Keratinocyte (primary cell): Measurements from ENCODE around the gene MAP7D1. TPM values are rescaled to one million over a fixed set of nuclear protein-coding genes. Genes with fewer than 3 reads are reported as not detected.

ENCODE experiments used
- DNase-seq: peaks from one replicate; pipeline ENCODE4 v3.0.0-alpha.2; 2011; ENCODE audit warnings: low read depth, missing footprints, low spot score
- FAIRE-seq: peaks from 2 replicates; lab custom pipeline; 2011; peaks lifted over from hg19 to GRCh38; lab: Jason Lieb, UNC
- H2AFZ ChIP-seq: 2 replicates; pipeline ENCODE4 v1.6.0; 2012; ENCODE audit warnings: low read length, control low read depth, inconsistent platforms; ENCODE audit not compliant: control insufficient read depth
- H3K27ac ChIP-seq: 2 replicates; pipeline ENCODE4 v1.5.1; 2011; ENCODE audit warnings: low read length; ENCODE audit not compliant: control insufficient read depth, insufficient read depth
- H3K27me3 ChIP-seq: 3 replicates; pipeline ENCODE4 v1.6.0; 2011; ENCODE audit warnings: low read length; ENCODE audit not compliant: control insufficient read depth, insufficient read depth; ENCODE audit errors: extremely low read depth
- H3K36me3 ChIP-seq, 2 experiments: 2 replicates in 1 of 2; 3 replicates in 1 of 2; pipeline ENCODE4 v1.5.1; 2011; ENCODE audit warnings: low read length in 2 of 2, mild to moderate bottlenecking in 1 of 2; ENCODE audit not compliant: control insufficient read depth in 2 of 2, insufficient read depth in 2 of 2; ENCODE audit errors: extremely low read depth in 1 of 2
- H3K4me1 ChIP-seq: 3 replicates; pipeline ENCODE4 v1.5.1; 2011; ENCODE audit warnings: low read length; ENCODE audit not compliant: control insufficient read depth, insufficient read depth; ENCODE audit errors: extremely low read depth
- H3K4me2 ChIP-seq: 3 replicates; pipeline ENCODE4 v1.6.0; 2011; ENCODE audit warnings: low read depth, low read length; ENCODE audit not compliant: control insufficient read depth, insufficient read depth; ENCODE audit errors: extremely low read depth
- H3K4me3 ChIP-seq, 3 experiments: fragments of 200-600 bp in 1 of 3; sonication (generic) in 1 of 3; 2 replicates in 2 of 3; 3 replicates in 1 of 3; pipeline ENCODE4 v1.5.1; 2011 to 2016; ENCODE audit warnings: low read length in 3 of 3, mild to moderate bottlenecking in 3 of 3, control low read depth in 2 of 3, inconsistent platforms in 1 of 3, low read depth in 1 of 3, mixed read lengths in 1 of 3, mixed run types in 1 of 3, moderate library complexity in 1 of 3; ENCODE audit not compliant: control insufficient read depth in 2 of 3, insufficient read depth in 2 of 3; ENCODE audit errors: extremely low read depth in 1 of 3
- H3K79me2 ChIP-seq: 2 replicates; pipeline ENCODE4 v1.6.0; 2012; ENCODE audit warnings: low read length; ENCODE audit not compliant: control insufficient read depth, insufficient read depth
- H3K9ac ChIP-seq: 3 replicates; pipeline ENCODE4 v1.6.0; 2011; ENCODE audit warnings: low read length; ENCODE audit not compliant: control insufficient read depth, insufficient read depth; ENCODE audit errors: extremely low read depth
- H3K9me1 ChIP-seq: 3 replicates; pipeline ENCODE4 v1.6.0; 2011; ENCODE audit warnings: low read length; ENCODE audit not compliant: control insufficient read depth, insufficient read depth; ENCODE audit errors: extremely low read depth
- H3K9me3 ChIP-seq: 2 replicates; pipeline ENCODE4 v1.5.1; 2012; ENCODE audit warnings: low read depth, low read length; ENCODE audit not compliant: control insufficient read depth
- H4K20me1 ChIP-seq: 3 replicates; pipeline ENCODE4 v1.6.0; 2011; ENCODE audit warnings: low read length; ENCODE audit not compliant: control insufficient read depth, insufficient read depth; ENCODE audit errors: extremely low read depth
- CTCF ChIP-seq, 3 experiments: IDR thresholded peaks in 1 of 3; conservative IDR thresholded peaks in 1 of 3; optimal IDR thresholded peaks in 1 of 3; 2 replicates in 2 of 3; 3 replicates in 1 of 3; pipeline versions ENCODE3 to v1.5.1; 2011; ENCODE audit warnings: low read length in 3 of 3, mild to moderate bottlenecking in 3 of 3, moderate library complexity in 2 of 3, control low read depth in 1 of 3, inconsistent platforms in 1 of 3; ENCODE audit not compliant: insufficient read depth in 2 of 3; ENCODE audit errors: extremely low read depth in 1 of 3
- EZH2 ChIP-seq: IDR thresholded peaks from one replicate; pipeline ENCODE4 v1.6.1; 2012; ENCODE audit warnings: inconsistent platforms, mild to moderate bottlenecking, low read length, moderate library complexity
- dilution Hi-C: fragments of 300-500 bp; cut with MboI; formaldehyde crosslinking; loops from one replicate; pipeline ENCODE4 v1.7.0; 2020; ENCODE audit warnings: low sequenced_read_pairs; ENCODE audit not compliant: extremely low pct_ligation_motif_present
- polyA plus RNA-seq, 5 experiments: library from polyadenylated mRNA; depleted of rRNA in 3 of 5; stranded (reverse) in 3 of 5; stranded (forward) in 1 of 5; unstranded in 1 of 5; fragments of >200 nt; gene quantifications; 1 replicate in 1 of 5; 2 replicates in 3 of 5; 3 replicates in 1 of 5; pipeline versions ENCODE4 v1.2.1 to v1.2.3, GENCODE V29; 2011 to 2012; ENCODE audit warnings: missing spikeins in 2 of 5, low read depth in 1 of 5, low replicate concordance in 1 of 5

The MAP7D1 gene
- polyA plus RNA-seq, 1 donor (not counting 4 experiments of a cell fraction or from before 2014, with no cell fraction given) = 75.0 TPM

- DNase-seq = no peak
- Histone ChIP-seq H4K20me1 (no peaks in the 10 kb centered on the region), H3K4me1 (peaks cover 21% of the 10 kb centered on the region), H2AFZ (no peak overlapping the region), H3K4me2 (no peak overlapping the region), H3K4me3 (no peak overlapping the region), H3K9me1 (no peaks in the 10 kb centered on the region), H3K27ac (no peak overlapping the region), H3K79me2 (no peaks in the 10 kb centered on the region), H3K9ac (no peak overlapping the region), H3K27me3 (no peaks in the 10 kb centered on the region), H3K9me3 (no peaks in the 10 kb centered on the region), H3K36me3 (no peaks in the 10 kb centered on the region)
- dilution Hi-C loops = no loop called here
- no peak for TF ChIP-seq CTCF (optimal IDR thresholded peaks at IDR 0.05 in 1 of 3, IDR thresholded peaks at IDR 0.05 in 1 of 3, conservative IDR thresholded peaks at IDR 0.05 in 1 of 3; ENCODE audit: extremely low read depth in 1 of 3, insufficient read depth in 2 of 3, low read length in 3 of 3)
- no peak for TF ChIP-seq EZH2
- FAIRE-seq = no peak
Measured at GRCh38 chr1:36204347-36204909, 48.5 kb downstream of the MAP7D1 start.

DNA sequence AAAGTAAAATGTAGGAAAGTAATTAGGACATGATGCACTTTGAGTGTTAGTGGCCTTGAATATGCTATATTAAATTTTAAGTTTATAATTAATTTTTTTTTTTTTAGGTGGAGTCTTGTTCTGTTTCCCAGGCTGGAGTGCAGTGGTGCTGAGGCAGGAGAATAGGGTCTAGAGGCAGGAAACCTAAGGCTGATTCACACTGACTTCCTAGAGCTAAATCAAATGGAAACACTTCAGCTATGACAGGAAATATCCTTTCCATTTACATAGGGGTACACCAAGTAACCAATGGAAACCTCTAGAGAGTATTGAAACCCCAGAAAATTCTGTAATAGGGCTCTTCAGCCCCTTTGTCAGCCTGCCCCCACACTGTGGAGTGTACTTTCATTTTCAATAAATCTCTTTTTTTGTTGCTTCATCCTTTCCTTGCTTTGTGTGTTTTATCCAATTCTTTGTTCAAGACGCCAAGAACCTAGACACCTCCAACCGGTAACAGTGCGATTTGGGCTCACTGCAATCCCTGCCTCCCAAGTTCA is 50.4 kb downstream of the MAP7D1 start:
- Histone ChIP-seq H3K27me3 (no peaks in the 10 kb centered on the region), H3K4me3 (no peak overlapping the region)

More for the DNA sequence above, 50.4 kb downstream of the MAP7D1 start:
- no peak overlapping the region for H3K9ac ChIP-seq
- no peaks in the 10 kb centered on the region for H3K79me2 ChIP-seq
- no peaks in the 10 kb centered on the region for H4K20me1 ChIP-seq
- H3K27ac ChIP-seq = no peak overlapping the region
- no peaks in the 10 kb centered on the region for H3K9me3 ChIP-seq
- no peak overlapping the region for H2AFZ ChIP-seq
- FAIRE-seq (no peak), DNase-seq (no peak)
- no peaks in the 10 kb centered on the region for H3K9me1 ChIP-seq
- dilution Hi-C loops = no loop called here
- no peaks in the 10 kb centered on the region for H3K36me3 ChIP-seq
- no peak overlapping the region for H3K4me2 ChIP-seq
- peaks cover 5% of the 10 kb centered on the region for H3K4me1 ChIP-seq
- TF ChIP-seq EZH2 (no peak), CTCF (optimal IDR thresholded peaks at IDR 0.05 in 1 of 3, IDR thresholded peaks at IDR 0.05 in 1 of 3, conservative IDR thresholded peaks at IDR 0.05 in 1 of 3; ENCODE audit: extremely low read depth in 1 of 3, insufficient read depth in 2 of 3, low read length in 3 of 3) (no peak)
